Lower lobe of right lung (tissue), 2 donors: Measurements from ENCODE around the gene DNAJC12. TPM values are rescaled to one million over a fixed set of nuclear protein-coding genes. Genes with fewer than 3 reads are reported as not detected.
"Not testable (repeated sequence)": the region's sequence is repeated elsewhere in the genome, so short reads cannot be mapped to it uniquely, and the experiment has no call there.

Experiments used
- ATAC-seq, 2 donors: fragments of 200-7000 bp; cut with Tn5 transposase; one replicate each; pipeline ENCODE4 v1.9.1; 2020 to 2022; ENCODE audit warnings: mild to moderate bottlenecking in 2 of 2, moderate library complexity in 2 of 2
- DNase-seq: peaks from one replicate; pipeline ENCODE4 v3.0.0-alpha.2; 2020
- H3K27ac ChIP-seq: fragments of 200-600 bp; one replicate; pipeline ENCODE4 v1.8.0; 2022
- H3K27me3 ChIP-seq: fragments of 200-600 bp; one replicate; pipeline ENCODE4 v1.8.0; 2022; ENCODE audit warnings: low read depth
- H3K36me3 ChIP-seq: fragments of 200-600 bp; one replicate; pipeline ENCODE4 v1.8.0; 2022; ENCODE audit warnings: mild to moderate bottlenecking
- H3K4me1 ChIP-seq: fragments of 200-600 bp; one replicate; pipeline ENCODE4 v1.8.0; 2022
- H3K4me3 ChIP-seq: fragments of 200-600 bp; one replicate; pipeline ENCODE4 v1.8.0; 2022; ENCODE audit warnings: mild to moderate bottlenecking
- H3K9me3 ChIP-seq: fragments of 200-600 bp; one replicate; pipeline ENCODE4 v1.8.0; 2022
- CTCF ChIP-seq: fragments of 200-600 bp; IDR thresholded peaks from one replicate; pipeline ENCODE4 v1.8.0; 2022; ENCODE audit warnings: antibody characterized with exemption, mild to moderate bottlenecking
- intact Hi-C: fragments of 100-400 bp; cut with DNase I; formaldehyde crosslinking; loops from one replicate; pipeline ENCODE4 v1.11.0; 2022
- total RNA-seq: library from RNA; stranded (reverse); fragmentation: NEBNext Ultra II Directional; extraction: Animal tissue kit (Norgen Biotek cat#: 25700); gene quantifications from one replicate; pipeline ENCODE4 v1.2.1, GENCODE V29; 2021
- donor health status: DM: no; HTN: yes; CAD: no; lungs with severe emphysema.

DNAJC12 gene
- total RNA-seq, 1 donor from 2014 or later: 1.5 TPM

- Histone ChIP-seq H3K36me3 (no peaks in the 10 kb centered on the region), H3K27ac (no peak overlapping the region), H3K4me1 (no peaks in the 10 kb centered on the region), H3K9me3 (peaks cover under 1% of the 10 kb centered on the region), H3K4me3 (no peak overlapping the region), H3K27me3 (no peaks in the 10 kb centered on the region)
- DNase-seq (no peak), ATAC-seq (no peak)
- intact Hi-C loops: no loop called here
- TF ChIP-seq CTCF: no peak
Measured at GRCh38 chr10:67836488-67836887, 1.5 kb downstream of the DNAJC12 start.

GRCh38 chr10:67835541-67836394, 2.2 kb downstream of the DNAJC12 start:
- H3K36me3 ChIP-seq, ATAC-seq, H3K4me1 ChIP-seq, H3K27me3 ChIP-seq, H3K27ac ChIP-seq, H3K4me3 ChIP-seq, H3K9me3 ChIP-seq, DNase-seq, intact Hi-C loops: not testable (repeated sequence)

- Histone ChIP-seq H3K36me3 (no peaks in the 10 kb centered on the region), H3K27me3 (no peaks in the 10 kb centered on the region), H3K27ac (no peak overlapping the region), H3K9me3 (no peaks in the 10 kb centered on the region), H3K4me3 (no peak overlapping the region), H3K4me1 (no peaks in the 10 kb centered on the region)
- DNase-seq: no peak
- no peak for ATAC-seq
- no peak for TF ChIP-seq CTCF
- intact Hi-C loops: no loop called here
Measured at GRCh38 chr10:67834375-67834774, 3.6 kb downstream of the DNAJC12 start.

- intact Hi-C loops: no loop called here
- DNase-seq (no peak), ATAC-seq (no peak)
- Histone ChIP-seq H3K4me1 (no peaks in the 10 kb centered on the region), H3K36me3 (no peaks in the 10 kb centered on the region), H3K9me3 (no peaks in the 10 kb centered on the region), H3K27ac (no peak overlapping the region), H3K27me3 (no peaks in the 10 kb centered on the region), H3K4me3 (no peak overlapping the region)
- no peak for TF ChIP-seq CTCF
Measured at GRCh38 chr10:67827811-67828210, 10.2 kb downstream of the DNAJC12 start.

GRCh38 chr10:67819768-67820204, 18.2 kb downstream of the DNAJC12 start:
- intact Hi-C loops: no loop called here
- no peaks in the 10 kb centered on the region for H3K36me3 ChIP-seq
- H3K27ac ChIP-seq: no peak overlapping the region
- H3K4me1 ChIP-seq: no peaks in the 10 kb centered on the region
- ATAC-seq (no peak), DNase-seq (no peak)
- H3K4me3 ChIP-seq: no peak overlapping the region
- no peak for TF ChIP-seq CTCF
- no peaks in the 10 kb centered on the region for H3K9me3 ChIP-seq
- no peaks in the 10 kb centered on the region for H3K27me3 ChIP-seq

GRCh38 chr10:67818323-67818722, 19.7 kb downstream of the DNAJC12 start:
- no peak for TF ChIP-seq CTCF

More at GRCh38 chr10:67818323-67818722, 19.7 kb downstream of the DNAJC12 start:
- no peak overlapping the region for H3K4me3 ChIP-seq
- no peaks in the 10 kb centered on the region for H3K9me3 ChIP-seq
- no peaks in the 10 kb centered on the region for H3K36me3 ChIP-seq
- ATAC-seq (peak in 1 of 2 donors; percentile 39), DNase-seq (no peak)
- no peak overlapping the region for H3K27ac ChIP-seq
- no peaks in the 10 kb centered on the region for H3K27me3 ChIP-seq
- H3K4me1 ChIP-seq: no peaks in the 10 kb centered on the region
- intact Hi-C loops: no loop called here
